Ecto neural progenitor cell (in vitro differentiated cells): Measurements from ENCODE around the gene TMEM18.
"Not testable (repeated sequence)": the region's sequence is repeated elsewhere in the genome, so short reads cannot be mapped to it uniquely, and the experiment has no call there.

ENCODE experiments used
- DNase-seq: peaks from one replicate; pipeline ENCODE4 v3.0.0-alpha.2; 2018; ENCODE audit warnings: low spot score

The TMEM18 gene

DNA sequence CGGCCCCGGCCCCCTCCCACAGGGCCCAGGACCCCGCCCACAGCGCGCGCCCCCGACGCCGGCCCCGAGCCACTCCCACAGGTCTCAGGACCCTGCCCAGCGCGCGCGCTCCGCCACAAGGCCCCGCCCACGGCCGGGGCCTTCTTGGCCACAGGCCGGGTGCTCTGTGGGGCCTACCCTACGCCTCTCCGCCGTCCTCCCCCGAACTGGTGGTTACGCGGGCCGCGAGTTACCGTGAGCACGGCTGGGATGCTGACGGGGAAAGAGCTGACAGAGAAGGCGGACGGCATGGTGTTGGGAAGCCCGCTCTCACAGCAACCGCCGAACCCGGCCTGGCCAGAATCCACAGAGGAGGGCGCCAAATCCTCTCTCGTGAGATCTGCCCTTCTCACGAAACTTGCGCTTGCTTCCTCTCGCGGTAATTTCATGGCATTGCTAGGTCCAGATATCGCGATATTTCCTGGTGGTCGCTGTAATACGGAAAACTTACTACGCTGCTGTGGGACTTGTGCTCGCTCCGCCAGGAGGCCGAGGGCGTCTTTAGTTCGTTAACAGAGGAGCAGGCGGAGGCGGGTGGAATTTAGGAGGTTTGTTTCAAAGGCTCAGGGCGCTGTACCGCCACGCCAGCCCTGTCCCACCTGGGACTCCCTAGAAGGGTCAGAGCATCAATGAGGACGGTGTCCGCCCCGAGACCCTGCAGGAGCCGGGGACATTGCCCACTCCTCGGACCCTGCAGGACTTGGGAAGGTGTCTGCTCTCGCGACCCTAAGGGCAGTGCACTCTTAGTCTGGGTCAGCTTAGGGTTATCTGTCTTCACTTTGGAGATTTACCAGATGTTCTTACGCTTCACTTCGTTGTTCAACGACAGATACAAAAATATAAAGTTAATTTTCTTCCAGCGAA, at the start of gene TMEM18:
TSS of gene TMEM18 (minus strand) at position 351 of the 903 bp plus-strand sequence. CDS start at position 290, 61 bp downstream.
- no peak for DNase-seq

DNA sequence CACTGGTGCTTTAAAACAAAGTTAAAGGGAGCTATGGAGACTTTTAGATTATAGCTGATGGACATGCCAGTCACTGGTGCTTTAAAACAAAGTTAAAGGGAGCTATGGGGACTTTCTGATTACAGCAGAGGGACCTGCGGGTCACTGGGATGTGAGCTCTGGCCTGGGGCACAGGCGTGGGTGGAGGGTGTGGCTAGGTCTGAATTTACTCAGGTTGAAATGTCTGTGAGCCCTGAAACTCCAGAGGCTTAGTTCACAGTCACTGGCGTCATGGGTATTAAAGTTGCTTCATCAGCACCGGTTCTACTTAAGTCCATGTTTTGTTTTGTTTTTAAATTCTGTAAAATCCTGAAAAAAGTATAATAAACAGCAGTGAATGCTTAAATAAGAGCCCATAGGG, 49.0 kb upstream of the TMEM18 start:
- no peak for DNase-seq

DNA sequence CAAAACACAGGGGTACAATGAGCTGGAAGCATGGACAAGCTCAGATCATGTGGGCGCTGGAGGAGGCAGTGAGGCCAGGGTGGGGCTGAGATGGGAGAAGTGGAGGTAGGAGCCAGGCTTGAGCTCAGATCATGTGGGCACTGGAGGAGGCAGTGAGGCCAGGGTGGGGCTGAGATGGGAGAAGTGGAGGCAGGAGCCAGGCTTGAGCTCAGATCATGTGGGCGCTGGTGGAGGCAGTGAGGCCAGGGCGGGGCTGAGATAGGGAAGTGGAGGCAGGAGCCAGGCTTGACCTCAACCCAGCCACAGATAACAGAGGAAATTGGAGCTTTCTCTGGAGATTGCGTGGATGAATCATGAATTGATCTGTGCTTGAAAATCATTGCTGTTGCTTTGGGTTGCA, 48.3 kb upstream of the TMEM18 start:
- no peak for DNase-seq

DNA sequence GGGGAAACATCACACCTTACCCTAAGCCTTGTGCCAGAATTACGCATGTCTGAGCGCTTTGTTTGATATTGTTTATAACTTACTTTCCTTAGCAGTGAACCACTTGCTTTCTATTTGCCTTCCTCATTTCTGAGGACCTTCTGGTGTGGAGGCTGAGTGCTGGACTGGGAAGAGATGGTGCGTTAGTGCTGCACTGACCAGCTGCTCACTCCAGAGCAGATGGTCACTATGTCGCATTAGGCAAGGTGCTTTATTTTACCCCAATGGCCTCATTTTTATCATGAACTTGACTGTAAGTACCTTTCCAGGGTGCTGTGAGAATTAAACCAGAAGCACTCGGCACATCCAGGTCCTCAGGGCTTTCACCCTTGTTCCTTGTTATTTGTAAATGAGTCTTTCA, 46.6 kb upstream of the TMEM18 start:
- no peak for DNase-seq

DNA sequence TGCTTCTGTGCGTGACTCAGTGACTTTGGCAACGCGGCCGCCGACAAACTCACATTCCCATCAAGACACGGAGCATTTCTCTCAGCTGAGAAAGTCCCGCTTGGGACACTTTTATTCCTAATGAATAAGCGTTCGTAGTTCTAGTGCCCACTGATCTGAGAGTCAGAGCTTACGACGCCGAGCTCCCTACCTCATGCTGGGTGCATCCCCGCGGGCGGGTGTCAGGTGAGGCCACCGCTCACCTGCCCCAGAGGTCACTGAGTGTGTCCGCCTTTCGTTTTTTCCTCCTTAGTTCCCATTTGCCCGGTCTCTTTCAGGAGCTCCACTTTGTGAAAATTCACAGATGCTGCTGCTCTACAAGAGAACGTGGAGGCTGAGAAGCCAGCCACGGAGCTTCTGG, 43.6 kb upstream of the TMEM18 start:
- DNase-seq = no peak

DNA sequence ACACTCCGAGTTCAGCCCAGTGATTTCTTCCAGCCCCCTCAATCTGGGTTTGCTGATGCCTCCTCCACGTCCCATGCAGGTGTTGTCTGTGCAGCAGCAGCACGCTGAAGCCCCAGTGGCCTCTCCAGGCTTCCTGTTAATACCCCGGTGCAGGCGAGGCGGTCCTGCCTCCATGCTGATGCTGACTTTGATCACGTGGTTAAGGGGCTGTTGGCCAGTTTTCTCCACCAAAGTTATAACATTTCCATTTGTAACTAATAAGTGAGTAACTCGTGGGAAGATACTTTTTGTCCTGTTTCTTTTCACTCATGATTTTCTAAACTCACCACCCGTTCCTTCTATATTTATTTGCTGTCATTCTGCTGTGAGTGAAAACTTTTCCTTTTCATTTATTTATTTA, 42.5 kb upstream of the TMEM18 start:
- DNase-seq = no peak

DNA sequence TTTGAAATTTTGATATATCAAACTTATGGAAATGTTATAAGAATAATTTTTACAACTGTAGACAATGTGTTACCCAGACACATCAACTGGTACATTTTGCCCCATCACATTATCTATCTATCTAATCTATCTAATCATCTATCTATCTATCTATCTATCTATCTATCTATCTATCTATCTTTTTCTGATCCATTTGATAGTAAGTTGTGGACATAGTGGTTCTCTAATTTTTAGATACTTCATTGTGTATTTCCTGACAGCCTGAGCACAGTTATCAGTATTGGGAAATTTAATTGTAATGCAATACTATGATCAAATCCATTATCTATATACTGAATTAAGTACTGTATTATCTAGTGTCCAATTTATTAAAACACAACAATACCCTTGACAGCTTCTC, 42.0 kb upstream of the TMEM18 start:
- no peak for DNase-seq

DNA sequence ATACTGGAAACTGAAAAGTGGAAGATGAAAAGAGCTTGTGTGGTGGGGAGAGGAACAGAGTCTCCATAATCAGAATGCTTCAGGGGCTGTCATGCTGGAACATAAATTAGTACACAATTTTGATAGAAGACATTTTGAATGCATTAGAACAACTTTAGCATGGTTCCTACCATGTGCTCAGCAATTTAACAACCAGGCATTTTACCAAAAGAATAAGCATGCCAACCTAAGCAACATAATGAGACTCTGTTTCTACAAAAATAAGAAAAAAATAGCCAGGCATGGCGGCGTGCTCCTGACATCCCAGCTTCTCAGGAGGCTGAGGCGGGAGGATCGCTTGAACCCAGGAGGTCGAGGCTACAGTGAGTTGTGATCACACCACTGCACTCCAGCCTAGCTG, 40.5 kb upstream of the TMEM18 start:
- no peak for DNase-seq

DNA sequence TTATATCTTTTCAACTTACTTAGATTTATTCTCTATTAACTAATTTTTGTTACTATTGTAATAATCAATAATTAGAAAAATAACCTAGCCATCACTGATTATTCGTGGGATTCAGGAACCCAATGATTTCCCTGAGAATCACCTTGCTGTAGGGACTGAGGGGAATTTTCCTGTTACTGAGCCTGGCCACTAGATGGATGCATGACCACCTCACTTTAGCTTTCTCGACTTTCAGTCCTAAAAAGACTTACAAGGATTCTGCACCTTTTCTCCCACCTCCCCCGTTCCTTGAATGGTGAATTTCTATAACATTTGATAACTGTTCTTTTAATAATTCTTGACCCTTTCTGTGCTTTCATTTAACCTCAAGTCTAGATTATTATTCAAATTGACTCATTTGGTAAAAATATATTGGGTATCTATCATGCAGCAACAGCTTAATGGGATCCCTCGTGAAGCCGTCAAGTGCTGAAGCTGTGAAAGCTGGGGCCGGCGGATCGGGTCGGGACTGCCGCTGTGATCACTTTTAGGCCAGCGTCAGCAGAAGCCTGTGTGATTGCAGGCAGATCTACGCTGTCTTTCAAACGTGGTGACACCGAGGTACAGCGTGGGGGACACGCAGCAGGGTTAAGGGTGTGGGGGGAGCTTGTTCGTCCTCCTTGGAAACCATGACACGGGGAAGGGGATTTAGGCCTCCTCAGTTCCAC, 38.8 kb upstream of the TMEM18 start:
- DNase-seq = no peak

DNA sequence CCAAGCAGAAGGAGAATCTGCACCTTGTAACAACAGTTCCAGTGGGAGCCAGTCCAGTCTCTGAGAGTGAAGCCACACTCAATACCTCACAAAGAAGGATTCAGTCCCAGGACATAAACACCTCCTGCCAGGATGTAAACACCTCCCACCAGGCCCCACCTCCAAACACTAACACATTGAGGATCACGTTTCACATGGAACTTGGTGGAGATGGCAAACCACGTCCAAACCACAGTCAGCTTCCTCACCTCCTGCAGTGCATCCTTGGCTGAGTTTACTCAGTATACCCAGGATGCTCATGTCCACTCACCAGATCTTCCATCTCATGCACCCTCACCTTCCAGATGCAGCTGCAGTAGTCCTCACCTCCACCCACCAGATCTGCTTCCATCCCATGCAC, 37.8 kb upstream of the TMEM18 start:
- DNase-seq = no peak

DNA sequence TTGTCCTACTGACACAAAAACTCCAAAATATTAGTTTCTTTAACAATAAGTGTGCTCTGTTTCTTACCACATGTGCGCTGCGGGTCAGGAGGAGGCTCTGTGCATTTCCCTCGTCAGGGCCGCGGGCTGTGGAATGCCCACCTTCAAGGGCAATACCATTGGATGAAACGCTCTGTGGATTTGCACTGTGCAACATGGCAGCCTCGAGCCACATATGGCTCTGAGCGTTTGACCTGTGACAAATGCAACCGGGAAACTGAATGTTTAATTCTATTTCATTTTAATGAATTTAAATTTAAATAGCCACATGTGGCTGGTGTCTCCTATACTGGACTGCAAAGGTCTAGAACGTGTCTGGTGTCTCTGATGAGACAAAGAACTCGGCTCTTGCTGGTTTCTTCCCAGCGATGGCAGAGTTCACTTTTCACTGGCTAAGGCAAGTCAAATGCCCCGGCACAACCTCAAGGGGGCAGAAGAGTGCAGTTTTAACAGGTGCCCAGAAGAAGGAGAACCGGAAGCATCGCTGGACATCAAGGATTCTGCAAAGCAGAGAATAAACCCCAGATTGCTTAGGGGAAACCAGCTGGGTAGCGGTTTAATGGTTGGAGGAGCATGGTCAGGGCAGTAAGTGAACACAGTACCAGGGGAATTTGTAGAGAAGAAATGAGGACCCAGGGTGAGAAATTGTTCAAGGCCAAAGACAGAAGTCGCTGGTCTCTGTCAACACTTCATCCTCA, 37.0 kb upstream of the TMEM18 start:
- DNase-seq = peak; percentile 67

DNA sequence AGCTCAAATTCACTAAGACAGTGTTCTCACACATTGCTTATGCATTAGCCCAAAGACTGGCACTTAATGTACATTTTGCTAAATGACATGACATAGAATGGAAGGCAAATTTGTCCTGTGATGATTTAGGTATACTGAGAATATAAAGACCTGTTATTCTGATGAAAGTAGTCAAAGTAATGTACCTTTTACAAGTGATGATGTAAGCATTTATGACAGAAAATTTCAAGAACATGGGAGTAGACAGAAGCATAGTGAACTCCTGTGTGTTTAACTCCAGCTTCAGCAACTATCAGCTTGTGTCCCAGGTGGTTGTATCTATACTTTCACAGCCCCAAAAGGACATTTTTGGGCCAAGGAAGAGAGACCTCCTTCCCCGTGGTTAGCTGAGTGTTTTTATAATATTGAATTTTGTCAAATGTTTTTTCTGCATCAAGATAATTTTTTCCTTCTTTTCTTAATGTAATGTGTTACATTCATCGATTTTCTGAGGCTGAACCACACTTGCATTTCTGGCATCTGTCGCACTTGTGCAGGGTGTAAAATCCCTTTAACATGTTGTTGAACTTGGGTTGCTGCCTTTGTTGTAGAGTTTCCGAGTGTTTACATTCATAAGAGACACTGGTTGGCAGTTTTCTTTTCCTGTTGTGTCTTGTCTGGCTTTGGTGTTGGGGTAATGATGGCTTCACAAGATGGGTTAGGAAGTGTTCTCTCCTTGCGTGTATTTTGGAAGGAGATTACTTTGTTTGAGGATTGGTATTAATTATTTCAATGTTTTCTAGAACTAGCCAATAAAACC, 33.9 kb upstream of the TMEM18 start:
- DNase-seq = no peak

DNA sequence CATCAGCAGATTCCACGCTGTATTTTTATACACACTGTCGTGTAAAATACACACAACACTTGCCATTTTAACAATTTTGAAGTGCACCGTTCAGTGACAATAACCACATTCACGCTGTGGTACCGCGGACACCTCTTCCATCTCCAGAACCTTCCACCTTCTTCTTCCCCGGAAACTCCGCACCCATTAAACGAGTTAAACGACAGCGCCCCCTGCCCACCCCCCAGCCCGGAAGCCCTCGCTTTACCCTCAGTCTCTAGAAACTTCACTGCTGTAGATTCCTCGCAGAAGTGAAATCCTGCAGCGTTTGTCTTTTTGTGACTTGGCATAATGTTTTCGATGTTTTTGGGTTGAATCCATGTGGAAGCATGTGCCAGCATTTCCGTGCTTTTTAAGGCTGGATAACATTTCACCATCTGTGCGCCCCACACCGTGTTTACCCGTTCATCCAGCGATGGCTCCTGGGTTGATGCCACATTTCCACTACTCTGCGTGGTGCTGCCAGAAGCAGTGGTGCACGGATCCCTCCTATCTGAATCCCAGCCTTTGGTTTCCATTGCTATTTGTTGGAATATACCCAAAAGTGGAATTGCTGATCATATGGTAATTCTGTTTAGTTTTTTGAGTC, 32.0 kb upstream of the TMEM18 start:
- DNase-seq = no peak

DNA sequence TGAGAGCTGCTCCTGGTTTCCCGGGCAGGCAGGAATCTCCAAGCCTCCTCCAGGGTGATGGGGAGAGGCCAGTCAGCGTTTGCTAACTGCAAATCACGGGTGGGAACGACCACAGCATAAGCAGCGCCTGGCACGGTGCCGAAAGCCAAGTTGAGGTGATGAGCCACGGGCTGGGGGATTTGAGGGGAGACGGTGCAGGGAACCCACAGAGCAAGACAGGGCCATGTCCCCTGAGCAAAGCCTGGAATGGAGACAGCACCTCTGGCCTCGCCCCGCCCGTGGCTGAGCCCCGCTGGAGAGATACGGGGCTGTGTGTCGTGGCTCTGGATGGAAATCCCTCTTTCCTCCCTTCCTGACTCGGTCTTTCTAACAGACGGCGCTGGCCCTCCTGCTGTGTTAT, 31.5 kb upstream of the TMEM18 start:
- DNase-seq = no peak

DNA sequence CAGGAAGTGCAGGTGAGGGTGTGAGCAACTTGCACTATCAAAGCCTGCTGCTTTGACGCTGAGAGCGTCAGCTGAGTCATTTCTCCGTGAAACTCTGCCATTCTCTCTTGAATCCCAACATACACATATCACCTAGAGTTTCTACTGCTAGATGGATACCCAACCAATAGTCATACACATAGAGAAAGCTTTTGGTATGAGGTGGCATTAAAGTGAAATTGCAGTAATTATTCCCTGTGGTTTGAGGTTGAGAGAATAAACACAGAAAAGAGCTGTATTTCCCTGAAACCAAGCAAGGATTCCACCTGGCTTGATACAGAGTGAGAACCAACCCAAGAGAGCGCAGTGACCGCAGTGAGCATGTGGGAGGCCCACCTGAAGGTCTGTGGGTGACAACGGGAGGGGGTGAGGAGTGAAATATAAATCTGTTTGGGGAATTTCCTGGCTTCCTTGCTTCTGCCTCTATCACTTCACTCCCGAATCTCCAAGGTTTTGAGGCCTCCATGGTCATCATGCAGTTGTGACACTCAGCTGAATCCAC, 28.8 kb upstream of the TMEM18 start:
- DNase-seq = no peak

DNA sequence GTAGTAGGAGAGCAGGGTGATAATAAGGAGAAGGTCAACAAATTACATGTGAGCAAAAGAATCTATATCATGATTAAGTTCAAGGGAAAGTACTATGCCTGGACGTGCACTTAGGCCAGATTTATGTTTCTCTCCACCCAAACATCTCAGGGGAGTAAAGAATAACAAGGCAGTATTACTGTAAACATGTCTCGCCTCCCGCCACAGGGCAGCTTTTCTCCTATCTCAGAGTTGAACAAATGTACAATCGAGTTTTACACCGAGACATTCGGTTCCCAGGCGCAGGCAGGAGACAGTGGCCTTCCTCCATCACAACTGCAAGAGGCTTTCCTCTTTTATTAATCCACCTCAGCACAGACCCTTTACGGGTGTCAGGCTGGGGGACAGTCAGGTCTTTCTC, 25.6 kb upstream of the TMEM18 start:
- not testable (repeated sequence) for DNase-seq

DNA sequence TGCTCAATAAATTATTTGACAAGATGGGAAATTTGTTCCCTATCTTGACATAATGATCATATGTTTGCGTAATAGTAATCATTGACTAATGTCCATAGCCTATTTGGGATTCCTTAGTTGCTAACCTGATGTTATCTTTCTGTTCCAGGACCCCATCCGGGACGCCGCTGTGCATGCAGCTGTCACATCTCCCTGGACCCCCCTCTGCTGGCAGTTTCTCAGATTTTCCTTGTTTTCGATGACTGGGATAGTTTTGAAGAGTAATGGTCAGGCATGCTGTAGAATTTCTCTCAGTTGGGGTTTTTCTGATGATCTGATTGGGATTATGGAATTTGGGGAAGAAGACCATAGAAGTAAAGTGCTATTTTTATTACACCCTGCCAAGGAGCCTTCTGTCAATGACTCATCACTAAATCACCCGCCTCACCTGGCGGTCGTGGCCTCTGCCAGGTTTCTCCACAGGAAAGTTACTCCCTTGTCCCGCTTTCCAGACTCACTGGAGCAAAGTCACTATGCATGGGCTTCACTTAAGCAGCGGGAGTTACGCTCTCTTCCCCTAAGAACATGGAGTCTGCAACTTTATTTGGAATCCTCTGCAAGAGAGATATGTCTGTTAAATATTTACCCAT, 19.9 kb upstream of the TMEM18 start:
- DNase-seq = no peak

DNA sequence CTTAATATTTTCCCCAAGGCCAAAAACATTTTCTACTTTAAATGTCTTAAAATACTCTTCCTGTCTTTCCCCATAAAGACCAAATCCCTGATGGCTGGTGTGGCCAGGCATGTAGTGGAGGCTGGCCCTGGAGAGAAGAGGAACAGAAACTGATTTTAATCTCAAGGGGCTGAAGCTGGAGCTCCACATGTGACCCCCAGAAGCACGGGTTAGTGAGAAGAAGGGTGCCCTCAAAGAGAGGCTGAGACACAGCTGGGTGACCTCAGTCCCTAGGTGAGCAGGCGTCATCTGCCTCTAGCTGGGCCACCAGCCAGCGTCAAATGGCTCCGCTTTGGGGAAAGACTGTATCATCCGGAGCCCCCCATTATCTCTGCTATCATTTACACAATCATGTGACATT, 19.3 kb upstream of the TMEM18 start:
- no peak for DNase-seq

DNA sequence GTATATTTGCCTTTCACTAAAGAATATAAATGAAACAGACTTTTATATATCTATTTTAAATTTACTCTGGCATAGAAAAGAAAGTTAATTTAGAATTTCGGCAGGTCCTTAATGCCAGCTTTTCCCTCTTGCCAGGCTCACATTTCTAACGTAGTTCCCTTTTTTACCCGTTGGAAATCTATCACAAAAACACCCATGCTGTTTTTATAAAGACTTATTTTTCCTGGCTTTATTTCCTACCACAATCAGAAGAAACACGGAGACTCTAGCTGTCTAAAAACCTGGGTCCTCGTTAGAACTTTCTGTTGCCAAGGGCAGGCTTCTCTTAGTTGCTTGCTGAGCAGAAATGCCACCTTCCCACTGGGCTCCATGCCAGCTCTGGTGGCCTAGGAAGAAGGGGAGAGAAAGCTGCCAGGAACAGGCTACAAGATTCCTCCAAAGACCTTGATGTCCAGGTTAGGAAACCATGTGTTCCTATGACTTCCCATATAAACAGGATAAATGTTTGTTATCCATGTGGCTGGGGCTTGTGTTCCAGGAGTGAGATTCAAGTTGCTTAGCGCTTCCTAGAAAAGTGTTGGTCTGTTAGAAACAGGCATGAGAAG, 17.8 kb upstream of the TMEM18 start:
- no peak for DNase-seq

DNA sequence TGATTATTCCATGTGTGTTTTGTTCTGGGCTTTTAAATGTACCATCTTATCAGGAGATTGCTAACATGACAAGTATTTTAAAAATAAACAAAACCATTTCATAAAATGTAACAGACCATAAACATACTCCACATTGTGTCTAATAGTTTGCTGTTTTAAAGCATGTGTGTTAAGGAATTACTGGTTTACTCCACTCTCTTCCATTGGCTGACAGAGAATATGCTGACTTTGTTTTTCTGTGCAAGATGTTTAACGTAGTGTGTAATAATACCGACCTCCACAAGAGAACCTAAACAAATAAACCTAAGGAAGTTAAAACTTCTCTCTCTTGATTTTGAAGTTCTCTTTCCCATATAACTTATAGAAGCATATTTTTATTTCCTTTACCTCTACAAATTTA, 17.0 kb upstream of the TMEM18 start:
- no peak for DNase-seq
